ENCODE data around the gene ODAD4.

DNA sequence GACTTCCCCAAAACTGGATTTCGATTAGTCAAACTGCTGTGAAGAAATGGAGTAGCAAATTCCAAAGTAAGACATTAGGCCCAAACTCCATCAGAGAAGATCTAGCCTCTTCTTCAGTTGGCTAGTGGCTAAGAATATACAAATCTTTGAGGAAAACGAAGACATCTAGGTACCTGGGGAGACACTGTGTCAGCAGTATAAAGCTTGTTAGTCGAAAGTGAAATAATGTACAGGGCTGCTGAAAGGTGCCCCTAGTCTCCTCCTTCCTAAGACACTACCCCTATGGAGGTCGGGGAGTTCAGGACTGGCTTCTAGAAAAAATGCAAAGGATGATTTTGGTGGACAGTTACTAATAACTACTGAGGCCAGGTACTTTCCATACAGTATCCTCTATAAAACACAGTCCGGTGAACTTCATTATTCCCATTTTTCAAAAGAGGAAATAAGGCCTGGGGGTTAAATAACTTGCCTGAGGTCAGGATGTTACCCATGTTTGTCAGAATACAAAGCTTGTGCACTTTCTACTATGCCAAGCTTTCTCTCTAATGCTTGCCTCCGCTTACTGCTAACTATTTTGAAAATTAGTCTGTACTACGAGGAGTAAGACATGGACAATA, 71.9 kb downstream of the ODAD4 start:
- TF ChIP-seq, protein P1, sequence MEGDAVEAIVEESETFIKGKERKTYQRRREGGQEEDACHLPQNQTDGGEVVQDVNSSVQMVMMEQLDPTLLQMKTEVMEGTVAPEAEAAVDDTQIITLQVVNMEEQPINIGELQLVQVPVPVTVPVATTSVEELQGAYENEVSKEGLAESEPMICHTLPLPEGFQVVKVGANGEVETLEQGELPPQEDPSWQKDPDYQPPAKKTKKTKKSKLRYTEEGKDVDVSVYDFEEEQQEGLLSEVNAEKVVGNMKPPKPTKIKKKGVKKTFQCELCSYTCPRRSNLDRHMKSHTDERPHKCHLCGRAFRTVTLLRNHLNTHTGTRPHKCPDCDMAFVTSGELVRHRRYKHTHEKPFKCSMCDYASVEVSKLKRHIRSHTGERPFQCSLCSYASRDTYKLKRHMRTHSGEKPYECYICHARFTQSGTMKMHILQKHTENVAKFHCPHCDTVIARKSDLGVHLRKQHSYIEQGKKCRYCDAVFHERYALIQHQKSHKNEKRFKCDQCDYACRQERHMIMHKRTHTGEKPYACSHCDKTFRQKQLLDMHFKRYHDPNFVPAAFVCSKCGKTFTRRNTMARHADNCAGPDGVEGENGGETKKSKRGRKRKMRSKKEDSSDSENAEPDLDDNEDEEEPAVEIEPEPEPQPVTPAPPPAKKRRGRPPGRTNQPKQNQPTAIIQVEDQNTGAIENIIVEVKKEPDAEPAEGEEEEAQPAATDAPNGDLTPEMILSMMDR (conservative IDR thresholded peaks at IDR 0.05; ENCODE audit: low read length): no peak
- no peak for TF ChIP-seq EZH2phosphoT487 (IDR thresholded peaks at IDR 0.05; ENCODE audit: borderline replicate concordance, low read depth, low read length)
